OCI-LY1 (cell line): ENCODE measurements around the gene NLN.

Source experiments
- H2AFZ ChIP-seq: fragments of 200-600 bp; sonication (generic), shearing (Covaris generic); 2 replicates; pipeline ENCODE4 v1.6.0; 2014; ENCODE audit warnings: antibody characterized with exemption, mild to moderate bottlenecking, low read length
- H3F3A ChIP-seq: fragments of 200-600 bp; sonication (generic), shearing (Covaris generic); 2 replicates; pipeline ENCODE4 v1.6.0; 2014; ENCODE audit warnings: mild to moderate bottlenecking, antibody characterized with exemption, low read length, moderate library complexity; ENCODE audit not compliant: insufficient read depth
- H3K27ac ChIP-seq: fragments of 200-600 bp; sonication (generic); 2 replicates; pipeline ENCODE4 v1.5.1; 2014; ENCODE audit warnings: low read length, mixed run types, mild to moderate bottlenecking, low read depth; ENCODE audit not compliant: poor library complexity, severe bottlenecking
- H3K27me3 ChIP-seq: fragments of 200-600 bp; sonication (generic); 2 replicates; pipeline ENCODE4 v1.6.0; 2014; ENCODE audit warnings: antibody characterized with exemption, mild to moderate bottlenecking, low read length, moderate library complexity; ENCODE audit not compliant: insufficient read depth
- H3K36me3 ChIP-seq: fragments of 200-600 bp; sonication (generic); 2 replicates; pipeline ENCODE4 v1.6.1; 2014; ENCODE audit warnings: mild to moderate bottlenecking, antibody characterized with exemption, low read length, moderate library complexity, mixed read lengths; ENCODE audit not compliant: insufficient read depth
- H3K4me1 ChIP-seq: fragments of 200-600 bp; sonication (generic); 2 replicates; pipeline ENCODE4 v1.5.1; 2014; ENCODE audit warnings: mild to moderate bottlenecking, low read length, moderate library complexity; ENCODE audit not compliant: insufficient read depth, severe bottlenecking
- H3K4me2 ChIP-seq: fragments of 200-600 bp; sonication (generic), shearing (Covaris generic); 2 replicates; pipeline ENCODE4 v1.6.1; 2014; ENCODE audit warnings: low read length
- H3K4me3 ChIP-seq: fragments of 200-600 bp; sonication (generic); 2 replicates; pipeline ENCODE4 v1.5.1; 2014; ENCODE audit warnings: low read length, low read depth, mild to moderate bottlenecking, mixed read lengths; ENCODE audit not compliant: poor library complexity, severe bottlenecking
- H3K79me2 ChIP-seq: fragments of 200-600 bp; shearing (Covaris generic); 2 replicates; pipeline ENCODE4 v1.6.1; 2016; ENCODE audit warnings: mixed run types, low read length, mixed read lengths; ENCODE audit not compliant: insufficient read depth
- H3K9ac ChIP-seq: fragments of 200-600 bp; sonication (generic), shearing (Covaris generic); 2 replicates; pipeline ENCODE4 v1.6.1; 2014; ENCODE audit warnings: mild to moderate bottlenecking, low read length, mixed read lengths
- H3K9me2 ChIP-seq: fragments of 200-600 bp; sonication (generic), shearing (Covaris generic); 2 replicates; pipeline ENCODE4 v1.6.1; 2014; ENCODE audit warnings: low read depth, mild to moderate bottlenecking, low read length, mixed read lengths
- H3K9me3 ChIP-seq: fragments of 200-600 bp; shearing (Covaris generic); 2 replicates; pipeline ENCODE4 v1.6.1; 2014; ENCODE audit warnings: low read length, mixed read lengths
- H4K20me1 ChIP-seq: fragments of 200-600 bp; sonication (generic), shearing (Covaris generic); 2 replicates; pipeline ENCODE4 v1.6.0; 2016; ENCODE audit warnings: mild to moderate bottlenecking, low read length; ENCODE audit not compliant: insufficient read depth
- CTCF ChIP-seq: fragments of 200-600 bp; sonication (generic), shearing (Covaris generic); IDR thresholded peaks from 2 replicates; pipeline ENCODE4 v1.5.1; 2017; ENCODE audit warnings: mild to moderate bottlenecking, antibody characterized with exemption, low read length, moderate library complexity, mixed read lengths
- EZH2 ChIP-seq: fragments of 200-600 bp; sonication (generic), shearing (Covaris generic); IDR thresholded peaks from 2 replicates; pipeline ENCODE4 v1.8.0; 2017; ENCODE audit warnings: borderline replicate concordance, mixed run types, mild to moderate bottlenecking, antibody characterized with exemption, low read length, moderate library complexity, mixed read lengths

The NLN gene

GRCh38 chr5:65750938-65751337 lies 28.9 kb downstream of the NLN start:
- no peaks in the 10 kb centered on the region for H3K79me2 ChIP-seq
- H3K36me3 ChIP-seq = no peaks in the 10 kb centered on the region
- no peaks in the 10 kb centered on the region for H4K20me1 ChIP-seq
- H3F3A ChIP-seq = no peaks in the 10 kb centered on the region
- TF ChIP-seq EZH2 (no peak), CTCF (no peak)
- H3K4me2 ChIP-seq = no peak overlapping the region
- no peak overlapping the region for H3K27ac ChIP-seq
- no peak overlapping the region for H2AFZ ChIP-seq
- H3K9me3 ChIP-seq = no peaks in the 10 kb centered on the region
- H3K4me3 ChIP-seq = no peak overlapping the region
- H3K4me1 ChIP-seq = no peaks in the 10 kb centered on the region
- H3K27me3 ChIP-seq = no peaks in the 10 kb centered on the region
- H3K9ac ChIP-seq = no peak overlapping the region
- H3K9me2 ChIP-seq = no peaks in the 10 kb centered on the region

- no peaks in the 10 kb centered on the region for H3K36me3 ChIP-seq
These were observed 31.2 kb downstream of the NLN start for GRCh38 chr5:65753189-65753588.

GRCh38 chr5:65758546-65759144 lies 36.6 kb downstream of the NLN start:
- Histone ChIP-seq H3K4me1 (peaks cover 5% of the 10 kb centered on the region), H3K79me2 (no peaks in the 10 kb centered on the region), H3K27ac (no peak overlapping the region), H3K9me3 (no peaks in the 10 kb centered on the region), H3F3A (no peaks in the 10 kb centered on the region), H3K9me2 (no peaks in the 10 kb centered on the region), H3K9ac (no peak overlapping the region), H3K4me3 (no peak overlapping the region), H2AFZ (no peak overlapping the region), H3K27me3 (no peaks in the 10 kb centered on the region), H4K20me1 (no peaks in the 10 kb centered on the region), H3K4me2 (no peak overlapping the region), H3K36me3 (peaks cover 19% of the 10 kb centered on the region; the same call in 1 of the 2 replicates)
- no peak for TF ChIP-seq EZH2
- no peak for TF ChIP-seq CTCF

More at GRCh38 chr5:65753189-65753588, 31.2 kb downstream of the NLN start:
- no peaks in the 10 kb centered on the region for H3K9me2 ChIP-seq
- H3K27ac ChIP-seq = no peak overlapping the region
- no peaks in the 10 kb centered on the region for H4K20me1 ChIP-seq
- no peaks in the 10 kb centered on the region for H3K4me1 ChIP-seq
- H3F3A ChIP-seq = no peaks in the 10 kb centered on the region
- H3K9ac ChIP-seq = no peak overlapping the region
- TF ChIP-seq EZH2 = no peak
- TF ChIP-seq CTCF = no peak
- H3K4me3 ChIP-seq = no peak overlapping the region
- H3K27me3 ChIP-seq = no peaks in the 10 kb centered on the region
- H3K9me3 ChIP-seq = no peaks in the 10 kb centered on the region
- H3K4me2 ChIP-seq = no peak overlapping the region
- no peaks in the 10 kb centered on the region for H3K79me2 ChIP-seq
- H2AFZ ChIP-seq = no peak overlapping the region
